GM12801 (cell line): ENCODE measurements around the gene FOXP1.

ENCODE experiments used
- CTCF ChIP-seq: IDR thresholded peaks from one replicate; pipeline ENCODE4 v1.5.1; 2011; ENCODE audit warnings: control low read depth; ENCODE audit not compliant: insufficient read length; ENCODE audit errors: extremely low read depth

The FOXP1 gene

GRCh38 chr3:71104121-71104541, 479.4 kb downstream of the FOXP1 start:
- no peak for TF ChIP-seq CTCF

GRCh38 chr3:71103430-71103921, 480.1 kb downstream of the FOXP1 start:
- no peak for TF ChIP-seq CTCF

GRCh38 chr3:71102111-71102983, 481.2 kb downstream of the FOXP1 start:
- TF ChIP-seq CTCF: no peak

DNA sequence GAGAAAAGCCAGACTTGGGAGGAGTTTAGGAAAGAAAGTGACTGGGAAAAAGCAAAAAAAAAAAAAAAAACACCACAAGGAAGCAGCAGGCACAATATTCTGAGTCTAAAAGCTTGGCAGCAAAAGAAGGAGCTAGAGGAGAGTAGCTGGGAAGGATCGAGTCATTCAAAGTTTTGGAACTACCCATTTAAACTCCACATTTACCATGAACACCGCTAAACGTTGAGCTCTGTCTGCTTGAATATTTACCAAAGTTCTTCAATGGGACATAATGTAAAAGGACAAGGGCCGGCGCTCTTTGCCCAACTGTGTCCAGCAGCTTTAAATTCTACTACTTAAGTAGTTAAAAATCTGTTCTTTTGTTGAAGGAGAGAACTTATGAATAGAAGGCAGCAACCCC, 481.9 kb downstream of the FOXP1 start:
- TF ChIP-seq CTCF: no peak

DNA sequence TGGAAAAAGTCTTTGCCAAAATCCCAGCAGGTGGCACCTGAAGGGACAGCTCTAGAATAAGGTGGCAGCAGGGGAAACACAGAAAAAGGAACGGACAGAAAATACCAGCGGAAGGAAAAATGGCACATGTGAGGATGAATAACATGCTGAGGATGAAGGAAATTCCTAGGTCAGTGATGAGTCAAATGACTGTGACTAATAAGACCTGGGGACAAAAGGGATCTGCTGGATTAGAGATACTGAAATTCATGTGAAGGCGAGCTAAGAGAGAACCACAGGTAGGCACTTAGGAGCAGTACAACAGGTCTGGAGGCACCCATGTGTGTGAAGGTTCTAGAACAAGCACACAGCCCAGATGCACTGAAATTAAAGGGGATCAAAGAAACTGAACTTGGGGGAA, 482.5 kb downstream of the FOXP1 start:
- no peak for TF ChIP-seq CTCF

GRCh38 chr3:71099997-71100719, 483.4 kb downstream of the FOXP1 start:
- TF ChIP-seq CTCF: no peak

DNA sequence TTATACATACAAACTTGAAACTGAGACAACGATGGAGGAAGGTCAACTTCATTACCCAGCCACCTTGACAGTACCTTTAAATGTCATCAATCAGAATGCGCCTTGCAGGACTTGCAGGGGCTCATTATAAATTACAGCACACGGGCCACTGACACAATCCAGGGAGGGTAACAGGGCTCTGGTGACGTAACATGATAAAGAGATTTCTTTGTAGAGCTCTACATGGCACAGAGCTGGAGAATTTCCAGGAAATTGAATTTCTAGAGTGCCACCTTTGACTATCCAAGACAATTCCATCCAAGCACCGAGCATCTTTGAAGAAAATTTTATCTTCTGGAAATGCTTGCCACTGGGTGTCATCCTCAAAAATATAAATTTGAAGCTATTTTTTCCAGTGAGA, 486.0 kb downstream of the FOXP1 start:
- TF ChIP-seq CTCF: no peak
